ENCODE data around the gene DNASE1. TPM values are rescaled to one million over a fixed set of nuclear protein-coding genes. Genes with fewer than 3 reads are reported as not detected.

DNASE1 gene
- total and polyA plus RNA-seq, 4 donors, result 0.77 to 11.6 (median 6.2) TPM

GRCh38 chr16:3673676-3674377 is 19.3 kb downstream of the DNASE1 start:
- no peak for TF ChIP-seq FOXA1 (IDR thresholded peaks at IDR 0.05)
- TF ChIP-seq NR2F2 (IDR thresholded peaks at IDR 0.05), result no peak
- no peak for TF ChIP-seq RXRA (IDR thresholded peaks at IDR 0.05)
- no peak for TF ChIP-seq HNF4G (IDR thresholded peaks at IDR 0.05)
- TF ChIP-seq, protein P1, sequence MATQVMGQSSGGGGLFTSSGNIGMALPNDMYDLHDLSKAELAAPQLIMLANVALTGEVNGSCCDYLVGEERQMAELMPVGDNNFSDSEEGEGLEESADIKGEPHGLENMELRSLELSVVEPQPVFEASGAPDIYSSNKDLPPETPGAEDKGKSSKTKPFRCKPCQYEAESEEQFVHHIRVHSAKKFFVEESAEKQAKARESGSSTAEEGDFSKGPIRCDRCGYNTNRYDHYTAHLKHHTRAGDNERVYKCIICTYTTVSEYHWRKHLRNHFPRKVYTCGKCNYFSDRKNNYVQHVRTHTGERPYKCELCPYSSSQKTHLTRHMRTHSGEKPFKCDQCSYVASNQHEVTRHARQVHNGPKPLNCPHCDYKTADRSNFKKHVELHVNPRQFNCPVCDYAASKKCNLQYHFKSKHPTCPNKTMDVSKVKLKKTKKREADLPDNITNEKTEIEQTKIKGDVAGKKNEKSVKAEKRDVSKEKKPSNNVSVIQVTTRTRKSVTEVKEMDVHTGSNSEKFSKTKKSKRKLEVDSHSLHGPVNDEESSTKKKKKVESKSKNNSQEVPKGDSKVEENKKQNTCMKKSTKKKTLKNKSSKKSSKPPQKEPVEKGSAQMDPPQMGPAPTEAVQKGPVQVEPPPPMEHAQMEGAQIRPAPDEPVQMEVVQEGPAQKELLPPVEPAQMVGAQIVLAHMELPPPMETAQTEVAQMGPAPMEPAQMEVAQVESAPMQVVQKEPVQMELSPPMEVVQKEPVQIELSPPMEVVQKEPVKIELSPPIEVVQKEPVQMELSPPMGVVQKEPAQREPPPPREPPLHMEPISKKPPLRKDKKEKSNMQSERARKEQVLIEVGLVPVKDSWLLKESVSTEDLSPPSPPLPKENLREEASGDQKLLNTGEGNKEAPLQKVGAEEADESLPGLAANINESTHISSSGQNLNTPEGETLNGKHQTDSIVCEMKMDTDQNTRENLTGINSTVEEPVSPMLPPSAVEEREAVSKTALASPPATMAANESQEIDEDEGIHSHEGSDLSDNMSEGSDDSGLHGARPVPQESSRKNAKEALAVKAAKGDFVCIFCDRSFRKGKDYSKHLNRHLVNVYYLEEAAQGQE (IDR thresholded peaks at IDR 0.05), result no peak
- TF ChIP-seq JUND (IDR thresholded peaks at IDR 0.05), result no peak
- TF ChIP-seq FOXA2 (IDR thresholded peaks at IDR 0.05), result no peak
- no peak for TF ChIP-seq YY1 (IDR thresholded peaks at IDR 0.05)
- TF ChIP-seq SP1 (IDR thresholded peaks at IDR 0.05), result no peak
- TF ChIP-seq ATF3 (IDR thresholded peaks at IDR 0.05), result no peak
- TF ChIP-seq, protein P2, sequence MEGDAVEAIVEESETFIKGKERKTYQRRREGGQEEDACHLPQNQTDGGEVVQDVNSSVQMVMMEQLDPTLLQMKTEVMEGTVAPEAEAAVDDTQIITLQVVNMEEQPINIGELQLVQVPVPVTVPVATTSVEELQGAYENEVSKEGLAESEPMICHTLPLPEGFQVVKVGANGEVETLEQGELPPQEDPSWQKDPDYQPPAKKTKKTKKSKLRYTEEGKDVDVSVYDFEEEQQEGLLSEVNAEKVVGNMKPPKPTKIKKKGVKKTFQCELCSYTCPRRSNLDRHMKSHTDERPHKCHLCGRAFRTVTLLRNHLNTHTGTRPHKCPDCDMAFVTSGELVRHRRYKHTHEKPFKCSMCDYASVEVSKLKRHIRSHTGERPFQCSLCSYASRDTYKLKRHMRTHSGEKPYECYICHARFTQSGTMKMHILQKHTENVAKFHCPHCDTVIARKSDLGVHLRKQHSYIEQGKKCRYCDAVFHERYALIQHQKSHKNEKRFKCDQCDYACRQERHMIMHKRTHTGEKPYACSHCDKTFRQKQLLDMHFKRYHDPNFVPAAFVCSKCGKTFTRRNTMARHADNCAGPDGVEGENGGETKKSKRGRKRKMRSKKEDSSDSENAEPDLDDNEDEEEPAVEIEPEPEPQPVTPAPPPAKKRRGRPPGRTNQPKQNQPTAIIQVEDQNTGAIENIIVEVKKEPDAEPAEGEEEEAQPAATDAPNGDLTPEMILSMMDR (IDR thresholded peaks at IDR 0.05; ENCODE audit: low read depth, low read length, missing input control), result no peak
- no peak for TF ChIP-seq ZBTB33 (IDR thresholded peaks at IDR 0.05)
- no peak for TF ChIP-seq HNF4A (conservative IDR thresholded peaks at IDR 0.05)
- no peak for TF ChIP-seq MAX (IDR thresholded peaks at IDR 0.05)
- TF ChIP-seq GABPA (IDR thresholded peaks at IDR 0.05 in 1 of 2, conservative IDR thresholded peaks at IDR 0.05 in 1 of 2), result no peak
- TF ChIP-seq RAD21 (IDR thresholded peaks at IDR 0.05), result no peak
- TF ChIP-seq TAF1 (conservative IDR thresholded peaks at IDR 0.05), result no peak
- Histone ChIP-seq H3K27ac (ENCODE audit: low read depth in 1 of 2, low read length in 2 of 2) (no peak overlapping the region), H3K4me1 (ENCODE audit: control insufficient read depth in 4 of 4, insufficient read depth in 4 of 4, low read length in 3 of 4) (peaks cover 1 to 23% (median 12%) of the 10 kb centered on the region in 4 donors), H3K36me3 (ENCODE audit: control insufficient read depth in 4 of 4, insufficient read depth in 3 of 4, low read depth in 1 of 4, low read length in 3 of 4) (peaks cover 14 to 65% (median 24%) of the 10 kb centered on the region in 4 donors), H3K4me3 (ENCODE audit: low read depth in 1 of 3, low read length in 3 of 3) (no peak overlapping the region), H3K9ac (ENCODE audit: low read depth in 1 of 2, low read length in 2 of 2) (no peak overlapping the region), H3K27me3 (ENCODE audit: control insufficient read depth in 4 of 4, insufficient read depth in 4 of 4, low read length in 3 of 4) (no peaks in the 10 kb centered on the region), H3K9me3 (ENCODE audit: control insufficient read depth in 4 of 4, low read length in 3 of 4) (no peaks in the 10 kb centered on the region)
- 97% methylated on average over 13 of the region's 13 CpGs for WGBS
- DNase-seq (ENCODE audit: low spot score), result no peak
